ENCODE data around the gene CAPN13.

Gene CAPN13

DNA sequence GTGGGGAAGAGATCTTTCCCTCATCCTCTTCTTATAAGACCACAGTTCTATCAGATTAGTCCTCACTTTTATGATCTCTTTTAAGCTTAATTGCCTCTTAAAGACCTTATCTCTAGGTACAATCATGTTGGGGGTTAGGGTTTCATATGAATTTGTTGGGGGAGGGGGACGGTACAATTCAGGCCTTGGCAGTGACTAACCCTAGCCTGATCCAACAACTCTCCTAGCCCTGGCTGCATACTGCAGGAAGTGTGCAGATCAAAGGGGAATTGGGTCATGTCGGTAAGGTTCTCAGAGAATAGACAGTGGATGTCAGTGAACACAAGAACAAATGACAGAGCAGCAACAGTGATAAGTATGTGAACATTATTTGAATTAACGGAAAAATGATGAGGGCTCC is 16.4 kb downstream of the CAPN13 start:
- no peak for DNase-seq (ENCODE audit: low spot score)
- no peak for TF ChIP-seq CTCF (IDR thresholded peaks at IDR 0.05; ENCODE audit: extremely low read depth, missing control alignments)

DNA sequence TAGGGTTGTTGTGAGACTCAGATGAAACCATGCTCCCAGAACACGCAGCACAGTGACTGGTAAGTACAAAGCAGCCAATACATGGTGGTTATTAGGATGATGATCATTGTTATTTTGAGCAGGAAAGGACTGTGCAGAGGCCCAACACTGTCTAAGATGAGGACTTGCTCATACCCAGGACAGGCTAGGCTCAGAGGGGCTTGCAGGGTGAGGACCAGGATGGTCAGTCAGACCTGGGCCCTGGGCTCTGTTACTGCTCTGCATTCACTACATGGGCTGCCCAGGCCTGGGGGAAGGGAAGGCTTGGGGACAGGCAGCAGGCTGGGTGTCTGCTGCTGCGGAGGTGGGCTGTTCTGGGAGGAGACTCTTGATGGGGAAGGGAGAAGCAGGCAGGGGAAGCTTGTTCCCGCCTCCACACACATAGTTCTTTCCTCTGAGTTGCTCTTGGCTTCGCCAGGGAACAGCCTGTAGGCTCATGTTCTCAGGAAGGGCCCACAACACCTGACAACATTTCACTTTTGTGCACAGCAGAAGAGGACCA is 17.5 kb downstream of the CAPN13 start:
- no peak for TF ChIP-seq CTCF (IDR thresholded peaks at IDR 0.05; ENCODE audit: extremely low read depth, missing control alignments)
- DNase-seq (ENCODE audit: low spot score): no peak

DNA sequence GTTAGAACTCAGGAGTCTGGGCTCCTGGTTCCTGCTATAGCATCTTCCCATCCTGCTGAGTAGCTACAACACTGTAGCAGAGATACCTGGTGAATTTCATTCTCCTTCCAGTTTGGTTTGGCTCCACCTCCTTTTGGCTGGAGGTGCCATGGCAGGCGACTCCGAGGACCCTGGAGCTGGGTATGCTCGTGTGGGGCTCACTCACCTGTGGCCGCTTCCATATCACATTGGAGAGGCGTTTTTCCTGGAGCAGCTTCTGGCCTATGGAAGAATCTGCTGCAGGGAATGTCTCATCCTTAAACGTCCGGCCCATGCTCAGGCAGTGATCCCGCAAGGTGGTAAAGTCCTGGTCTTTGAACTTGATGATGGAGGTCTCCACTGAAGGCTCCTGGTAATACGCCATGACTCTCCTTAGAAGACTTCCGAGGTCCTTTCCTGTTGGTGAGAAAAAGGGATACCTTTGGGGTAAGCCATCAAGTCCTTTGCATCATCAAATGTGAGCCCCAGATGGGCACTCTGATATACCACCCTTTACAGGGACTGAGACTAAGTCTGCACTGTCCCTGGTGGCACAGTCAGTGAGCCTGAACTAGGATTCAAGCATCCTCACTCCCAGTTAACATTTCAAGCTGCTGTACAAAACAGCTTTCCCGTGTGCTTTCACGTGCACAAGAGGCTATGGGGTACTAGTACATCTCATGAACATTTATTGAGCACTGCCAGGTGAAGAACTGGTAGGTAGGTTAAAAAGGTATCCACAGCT is 20.1 kb downstream of the CAPN13 start:
- no peak for DNase-seq (ENCODE audit: low spot score)
- TF ChIP-seq CTCF (IDR thresholded peaks at IDR 0.05; ENCODE audit: extremely low read depth, missing control alignments): no peak

- TF ChIP-seq CTCF (IDR thresholded peaks at IDR 0.05; ENCODE audit: extremely low read depth, missing control alignments): no peak
- DNase-seq (ENCODE audit: low spot score): no peak
These were observed 22.6 kb downstream of the CAPN13 start for GRCh38 chr2:30784682-30785081.

DNA sequence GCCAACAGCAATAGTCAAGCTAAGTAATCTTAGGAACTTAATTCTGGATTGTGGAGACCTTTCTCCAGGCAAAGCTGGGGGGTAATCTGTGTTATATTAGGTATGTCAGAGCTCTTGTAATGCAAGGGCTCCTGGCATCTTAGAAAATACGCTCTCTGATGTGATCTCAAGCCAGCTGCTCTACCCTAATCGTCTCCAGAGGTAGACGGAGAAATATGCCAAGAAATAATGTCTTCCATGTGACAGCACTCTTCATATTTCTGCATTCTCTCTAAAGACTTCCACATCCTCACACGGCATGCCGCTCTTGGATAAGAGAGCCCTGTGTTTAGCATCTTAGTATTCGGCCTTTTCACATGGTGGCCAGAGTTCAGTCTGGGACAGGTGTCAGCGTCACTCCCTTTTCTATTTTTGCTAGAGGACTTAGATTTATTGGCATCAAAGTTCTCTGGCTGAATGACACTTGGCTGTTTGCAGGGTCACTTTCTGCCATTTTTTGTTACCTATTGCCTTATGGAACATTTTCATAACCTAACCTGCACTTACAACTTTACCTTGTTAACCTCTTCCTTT is 25.2 kb downstream of the CAPN13 start:
- DNase-seq (ENCODE audit: low spot score): no peak
- TF ChIP-seq CTCF (IDR thresholded peaks at IDR 0.05; ENCODE audit: extremely low read depth, missing control alignments): no peak

DNA sequence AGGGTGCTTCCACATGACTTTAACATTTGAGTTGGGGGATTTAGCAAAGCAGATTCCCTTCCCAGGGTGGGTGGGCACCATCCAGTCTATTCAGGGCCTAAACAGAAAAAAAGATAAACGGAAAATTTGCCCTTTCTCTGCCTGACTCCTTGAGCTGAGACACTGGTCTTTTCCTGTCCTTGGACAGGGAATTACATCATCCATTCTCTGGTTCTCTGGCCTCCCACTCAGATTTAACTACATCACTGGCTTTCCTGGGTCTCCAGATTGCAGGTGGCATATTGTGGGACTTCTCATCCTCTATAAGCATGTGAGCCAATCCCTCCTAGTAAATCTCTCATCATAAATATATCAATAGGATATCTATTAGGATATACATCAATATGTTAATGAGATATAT is 25.8 kb downstream of the CAPN13 start:
- TF ChIP-seq CTCF (IDR thresholded peaks at IDR 0.05; ENCODE audit: extremely low read depth, missing control alignments): no peak

DNA sequence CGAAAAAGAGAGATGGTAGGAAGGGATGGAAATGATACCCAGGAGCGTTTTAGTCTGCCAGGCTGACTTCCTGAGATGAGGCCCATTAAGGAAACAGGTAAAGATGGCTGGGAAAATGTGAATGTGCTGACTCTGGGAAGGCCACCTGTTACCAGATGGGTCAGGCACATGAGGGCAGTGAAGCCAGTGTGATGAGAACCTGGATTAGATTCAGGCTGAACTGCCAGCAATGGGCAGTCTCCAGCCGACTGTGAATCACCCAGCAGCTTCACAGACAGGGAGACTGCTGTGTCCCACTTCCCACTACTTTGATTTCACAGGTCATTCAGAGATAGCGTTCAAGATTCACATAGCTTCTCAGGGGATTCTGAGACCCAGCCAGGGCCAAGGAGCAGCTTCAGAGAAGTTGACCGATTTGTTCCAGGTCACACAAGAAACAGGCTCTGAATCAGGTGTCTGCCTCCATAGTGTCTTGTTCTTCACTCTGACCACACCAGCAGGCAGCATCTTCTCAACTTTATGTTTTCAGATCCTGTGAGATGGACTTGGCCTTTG is 26.4 kb downstream of the CAPN13 start:
- DNase-seq (ENCODE audit: low spot score): no peak
- no peak for TF ChIP-seq CTCF (IDR thresholded peaks at IDR 0.05; ENCODE audit: extremely low read depth, missing control alignments)

More for the DNA sequence above, 25.8 kb downstream of the CAPN13 start:
- DNase-seq (ENCODE audit: low spot score): no peak

Data from GM20000 (cell line).